K562 (cell line): ENCODE data around the gene TMEM11.

Experiments
- KDM2B ChIP-seq: fragments of 250-450 bp; sonication (Bioruptor Pico); IDR thresholded peaks from 2 replicates; pipeline ENCODE4 v1.8.0; 2021; ENCODE audit warnings: mild to moderate bottlenecking, moderate library complexity
- ZBTB2 ChIP-seq: fragments of 450-650 bp; IDR thresholded peaks from 2 replicates; pipeline ENCODE4 v1.6.1; 2016; ENCODE audit warnings: antibody characterized with exemption

GRCh38 chr17:21193031-21193430 lies 20.9 kb downstream of the TMEM11 start:
- TF ChIP-seq ZBTB2 (no peak), KDM2B (CRISPR knock-in tag) (no peak)
